Heart left ventricle (tissue), 13 donors: ENCODE measurements around the gene SAP30L.

Experiments
- CTCF ChIP-seq, 12 donors: fragments of 200-600 bp; sonication (generic) in 4 of 12; IDR thresholded peaks; one replicate each; pipeline versions ENCODE4 v1.5.0 to v1.8.0; 2018 to 2022; ENCODE audit warnings: antibody characterized with exemption in 12 of 12, mild to moderate bottlenecking in 5 of 12
- POLR2A ChIP-seq, 2 donors: fragments of 450-650 bp; IDR thresholded peaks; one replicate each; pipeline ENCODE4 v1.6.1; 2017; ENCODE audit warnings: antibody characterized with exemption in 2 of 2, mild to moderate bottlenecking in 2 of 2, moderate library complexity in 2 of 2
- donor health status: ischemic (EF 13 %, LVEDD 7.1; RV severe dilation, severe dysfunction).
- donor health status: DM: no; HTN: yes; CAD: no.
- donor health status: DM: no; HTN: no; CAD: no.
- donor health status: ischemic (EF 25% LVEDD 6.9; RV normal size, moderate dysfunction).
- donor health status: ischemic (EF 25% LVEDD 5.7; RV mildly dilated, moderate dysfunction).
- donor health status: ischemic (EF 35%, LVEDD 5.7; RV mildly dilated, moderate dysfunction).
- donor health status: nonischemic (EF 11% LVEDD 7.7; RV severe dilation, severe dysfunction).
- donor health status: DM: yes; HTN: yes; CAD: no.
- donor health status: PGD.
- donor health status: ischemic (EF 29% LVEDD 5.4; RV normal size, mild dysfunction).
- donor health status: nonischemic (EF 23%, LVEDD 6.1; RV moderate dilation, normal function).

GRCh38 chr5:154491941-154492340 is 46.1 kb downstream of the SAP30L start:
- TF ChIP-seq POLR2A (IDR thresholded peaks at IDR 0.05) (no peak), CTCF (IDR thresholded peaks at IDR 0.05) (no peak)
